RPMI8226 (cell line): ENCODE results near the gene TTC3.
A peak's percentile ranks its signal among the peaks of the same experiment; 100 is the strongest.

ENCODE experiments used
- DNase-seq: peaks from one replicate; pipeline ENCODE4 v3.0.0-alpha.2; 2015

Gene TTC3

GRCh38 chr21:37063433-37063832 is 9.6 kb upstream of the TTC3 start:
- DNase-seq, result no peak

GRCh38 chr21:37064841-37065240 is 8.2 kb upstream of the TTC3 start:
- no peak for DNase-seq

- no peak for DNase-seq
Measured at GRCh38 chr21:37065561-37066177, 7.4 kb upstream of the TTC3 start.

GRCh38 chr21:37071561-37072273 is 1.3 kb upstream of the TTC3 start:
- no peak for DNase-seq

GRCh38 chr21:37072274-37072987 is 623 bp upstream of the TTC3 start:
- peak; percentile 62 for DNase-seq

- peak; percentile 64 for DNase-seq
Measured at GRCh38 chr21:37073417-37074196, 553 bp downstream of the TTC3 start.

- DNase-seq, result peak; percentile 30
Measured at GRCh38 chr21:37074197-37074510, 1.1 kb downstream of the TTC3 start.

- no peak for DNase-seq
Measured at GRCh38 chr21:37074546-37074945, 1.5 kb downstream of the TTC3 start.

- no peak for DNase-seq
Measured at GRCh38 chr21:37075214-37075770, 2.2 kb downstream of the TTC3 start.

GRCh38 chr21:37076087-37076850 is 3.2 kb downstream of the TTC3 start:
- no peak for DNase-seq

GRCh38 chr21:37077403-37077802 is 4.3 kb downstream of the TTC3 start:
- DNase-seq, result no peak

GRCh38 chr21:37079211-37079824 is 6.3 kb downstream of the TTC3 start:
- DNase-seq, result peak; percentile 16

GRCh38 chr21:37082375-37082774 is 9.3 kb downstream of the TTC3 start:
- no peak for DNase-seq

- no peak for DNase-seq
Measured at GRCh38 chr21:37082856-37083528, 9.9 kb downstream of the TTC3 start.

GRCh38 chr21:37085726-37086125 is 12.7 kb downstream of the TTC3 start:
- DNase-seq, result no peak

GRCh38 chr21:37087188-37087587 is 14.1 kb downstream of the TTC3 start:
- no peak for DNase-seq

- DNase-seq, result no peak
Measured at GRCh38 chr21:37088186-37088735, 15.2 kb downstream of the TTC3 start.

- no peak for DNase-seq
Measured at GRCh38 chr21:37093977-37094376, 20.9 kb downstream of the TTC3 start.

GRCh38 chr21:37095821-37096220 is 22.8 kb downstream of the TTC3 start:
- DNase-seq, result no peak

- no peak for DNase-seq
Measured at GRCh38 chr21:37098751-37099150, 25.7 kb downstream of the TTC3 start.

- no peak for DNase-seq
Measured at GRCh38 chr21:37100316-37100715, 27.3 kb downstream of the TTC3 start.
